Fibroblast of skin of right biceps (primary cell): Measurements from ENCODE around the gene TPP1.

Experiments
- DNase-seq: peaks from one replicate; pipeline ENCODE4 v3.0.0-alpha.2; 2013

TPP1 gene

GRCh38 chr11:6586434-6587359 is 32.5 kb downstream of the TPP1 start:
- DNase-seq = peak; percentile 18

GRCh38 chr11:6584528-6584927 is 34.7 kb downstream of the TPP1 start:
- no peak for DNase-seq

GRCh38 chr11:6583584-6583983 is 35.6 kb downstream of the TPP1 start:
- DNase-seq = no peak

GRCh38 chr11:6579681-6580080 is 39.5 kb downstream of the TPP1 start:
- DNase-seq = no peak

- no peak for DNase-seq
These were observed 41.1 kb downstream of the TPP1 start for GRCh38 chr11:6578134-6578533.

- DNase-seq = peak; percentile 82
These were observed 42.5 kb downstream of the TPP1 start for GRCh38 chr11:6576471-6577373.

GRCh38 chr11:6574816-6575715 is 44.2 kb downstream of the TPP1 start:
- DNase-seq = no peak

GRCh38 chr11:6572215-6572614 is 47.0 kb downstream of the TPP1 start:
- peak; percentile 85 for DNase-seq

- no peak for DNase-seq
These were observed 47.7 kb downstream of the TPP1 start for GRCh38 chr11:6571434-6572008.

GRCh38 chr11:6570691-6571427 is 48.4 kb downstream of the TPP1 start:
- DNase-seq = no peak

- no peak for DNase-seq
These were observed 49.5 kb downstream of the TPP1 start for GRCh38 chr11:6569706-6570105.

GRCh38 chr11:6568191-6568918 is 50.9 kb downstream of the TPP1 start:
- DNase-seq = peak; percentile 85

- no peak for DNase-seq
These were observed 51.9 kb downstream of the TPP1 start for GRCh38 chr11:6567371-6567745.

GRCh38 chr11:6566704-6567370 is 52.4 kb downstream of the TPP1 start:
- DNase-seq = no peak

- DNase-seq = no peak
These were observed 53.1 kb downstream of the TPP1 start for GRCh38 chr11:6565988-6566703.

- DNase-seq = no peak
These were observed 53.9 kb downstream of the TPP1 start for GRCh38 chr11:6565325-6565724.

- no peak for DNase-seq
These were observed 55.6 kb downstream of the TPP1 start for GRCh38 chr11:6563667-6564066.

- DNase-seq = peak; percentile 8
These were observed 56.1 kb downstream of the TPP1 start for GRCh38 chr11:6563121-6563619.
